Measurements from ENCODE around the gene LPIN1.

LPIN1 gene

GRCh38 chr2:11761259-11761658 is 14.8 kb downstream of the LPIN1 start:
- DNase-seq = no peak
- no peaks in the 10 kb centered on the region for H3K9me3 ChIP-seq
- no peak overlapping the region for H3K4me3 ChIP-seq
- no peaks in the 10 kb centered on the region for H3K4me1 ChIP-seq
- no peaks in the 10 kb centered on the region for H3K27me3 ChIP-seq
- intact Hi-C loops (cut with DNase I; ENCODE audit: low total_unique reads) = no loop called here
- peaks cover 9 to 29% (median 10%) of the 10 kb centered on the region in 3 donors for H3K36me3 ChIP-seq
- H3K27ac ChIP-seq = no peak overlapping the region
- TF ChIP-seq CTCF (IDR thresholded peaks at IDR 0.05) = no peak

DNA sequence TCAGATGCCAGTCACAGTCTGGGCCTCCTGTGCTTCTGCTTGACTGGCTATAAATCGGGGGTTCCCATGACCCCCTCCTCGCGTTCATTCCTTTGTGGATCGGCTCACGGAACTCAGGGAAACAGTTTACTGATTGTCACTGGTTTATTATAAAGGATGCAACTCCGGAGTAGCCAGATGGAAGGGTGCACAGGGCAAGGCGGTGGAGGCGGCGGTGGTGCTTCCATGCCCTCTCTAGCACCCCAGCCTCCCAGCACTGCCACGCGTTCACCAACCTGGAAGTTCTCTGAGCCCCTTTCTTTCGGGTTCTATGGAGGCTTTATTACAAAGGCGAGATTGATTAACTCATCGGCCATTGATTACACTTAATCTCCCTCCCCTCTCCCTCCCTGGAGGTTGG is 15.6 kb downstream of the LPIN1 start:
- Histone ChIP-seq H3K4me1 (no peaks in the 10 kb centered on the region), H3K27me3 (no peaks in the 10 kb centered on the region), H3K27ac (no peak overlapping the region), H3K4me3 (no peak overlapping the region), H3K36me3 (peaks cover 17 to 37% (median 18%) of the 10 kb centered on the region in 3 donors), H3K9me3 (no peaks in the 10 kb centered on the region)
- TF ChIP-seq CTCF (IDR thresholded peaks at IDR 0.05) = no peak
- DNase-seq = no peak
- intact Hi-C loops (cut with DNase I; ENCODE audit: low total_unique reads) = no loop called here

- Histone ChIP-seq H3K9me3 (no peaks in the 10 kb centered on the region), H3K27me3 (no peaks in the 10 kb centered on the region), H3K27ac (no peak overlapping the region), H3K4me1 (no peaks in the 10 kb centered on the region), H3K36me3 (peaks cover 24 to 46% (median 25%) of the 10 kb centered on the region in 3 donors), H3K4me3 (no peak overlapping the region)
- DNase-seq = no peak
- intact Hi-C loops (cut with DNase I; ENCODE audit: low total_unique reads) = no loop called here
- TF ChIP-seq CTCF (IDR thresholded peaks at IDR 0.05) = no peak
These were observed 16.5 kb downstream of the LPIN1 start for GRCh38 chr2:11762799-11763461.

- TF ChIP-seq CTCF (IDR thresholded peaks at IDR 0.05) = no peak
- H3K4me3 ChIP-seq = no peak overlapping the region
- H3K27me3 ChIP-seq = no peaks in the 10 kb centered on the region
- H3K9me3 ChIP-seq = no peaks in the 10 kb centered on the region
- no peaks in the 10 kb centered on the region for H3K4me1 ChIP-seq
- peaks cover 27 to 57% (median 37%) of the 10 kb centered on the region in 3 donors for H3K36me3 ChIP-seq
- intact Hi-C loops (cut with DNase I; ENCODE audit: low total_unique reads) = no loop called here
- DNase-seq = no peak
- H3K27ac ChIP-seq = no peak overlapping the region
These were observed 17.9 kb downstream of the LPIN1 start for GRCh38 chr2:11764359-11764758.

- no peak for TF ChIP-seq CTCF (IDR thresholded peaks at IDR 0.05)
- no peak for DNase-seq
- H3K9me3 ChIP-seq = no peaks in the 10 kb centered on the region
- intact Hi-C loops (cut with DNase I; ENCODE audit: low total_unique reads) = no loop called here
- H3K27ac ChIP-seq = no peak overlapping the region
- H3K4me1 ChIP-seq = no peaks in the 10 kb centered on the region
- no peaks in the 10 kb centered on the region for H3K27me3 ChIP-seq
- no peak overlapping the region for H3K4me3 ChIP-seq
- peaks cover 28 to 60% (median 40%) of the 10 kb centered on the region in 3 donors for H3K36me3 ChIP-seq
These were observed 18.5 kb downstream of the LPIN1 start for GRCh38 chr2:11764920-11765319.

All from tibial artery (tissue), 4 donors.